Measurements from ENCODE around the gene IDE. TPM values are rescaled to one million over a fixed set of nuclear protein-coding genes. Genes with fewer than 3 reads are reported as not detected.

Gene IDE
- total RNA-seq, 3 donors from 2014 or later = 36.6 to 48.7 (median 41.6) TPM

DNA sequence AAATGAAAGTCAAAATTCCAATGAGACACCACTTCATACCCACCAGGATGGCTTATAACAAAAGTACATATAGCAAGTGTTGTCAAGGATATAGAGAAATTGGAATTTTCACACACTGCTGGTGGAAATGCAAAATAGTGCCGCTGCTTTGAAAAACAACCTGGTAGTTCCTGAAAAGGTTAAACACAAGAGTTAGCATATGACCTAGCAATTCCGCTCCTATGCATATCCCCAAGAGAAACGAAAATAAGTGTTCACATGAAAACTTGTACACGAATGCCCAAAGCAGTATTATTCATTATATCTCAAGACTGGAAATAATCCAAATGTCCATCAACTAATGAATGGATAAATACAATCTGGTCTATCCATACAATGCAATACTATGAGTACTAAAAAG lies 14.8 kb downstream of the IDE start:
- no peaks in the 10 kb centered on the region for H3K36me3 ChIP-seq (ENCODE audit: low read depth)
- no peaks in the 10 kb centered on the region for H3K4me1 ChIP-seq (ENCODE audit: low read depth)
- ATAC-seq (no peak), DNase-seq (no peak)
- intact Hi-C loops (cut with DNase I, micrococcal nuclease) = no loop called here
- H3K9me3 ChIP-seq = peaks cover 3% of the 10 kb centered on the region
- TF ChIP-seq, protein P1, sequence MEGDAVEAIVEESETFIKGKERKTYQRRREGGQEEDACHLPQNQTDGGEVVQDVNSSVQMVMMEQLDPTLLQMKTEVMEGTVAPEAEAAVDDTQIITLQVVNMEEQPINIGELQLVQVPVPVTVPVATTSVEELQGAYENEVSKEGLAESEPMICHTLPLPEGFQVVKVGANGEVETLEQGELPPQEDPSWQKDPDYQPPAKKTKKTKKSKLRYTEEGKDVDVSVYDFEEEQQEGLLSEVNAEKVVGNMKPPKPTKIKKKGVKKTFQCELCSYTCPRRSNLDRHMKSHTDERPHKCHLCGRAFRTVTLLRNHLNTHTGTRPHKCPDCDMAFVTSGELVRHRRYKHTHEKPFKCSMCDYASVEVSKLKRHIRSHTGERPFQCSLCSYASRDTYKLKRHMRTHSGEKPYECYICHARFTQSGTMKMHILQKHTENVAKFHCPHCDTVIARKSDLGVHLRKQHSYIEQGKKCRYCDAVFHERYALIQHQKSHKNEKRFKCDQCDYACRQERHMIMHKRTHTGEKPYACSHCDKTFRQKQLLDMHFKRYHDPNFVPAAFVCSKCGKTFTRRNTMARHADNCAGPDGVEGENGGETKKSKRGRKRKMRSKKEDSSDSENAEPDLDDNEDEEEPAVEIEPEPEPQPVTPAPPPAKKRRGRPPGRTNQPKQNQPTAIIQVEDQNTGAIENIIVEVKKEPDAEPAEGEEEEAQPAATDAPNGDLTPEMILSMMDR (IDR thresholded peaks at IDR 0.05) = no peak
- H3K4me3 ChIP-seq = no peak overlapping the region

DNA sequence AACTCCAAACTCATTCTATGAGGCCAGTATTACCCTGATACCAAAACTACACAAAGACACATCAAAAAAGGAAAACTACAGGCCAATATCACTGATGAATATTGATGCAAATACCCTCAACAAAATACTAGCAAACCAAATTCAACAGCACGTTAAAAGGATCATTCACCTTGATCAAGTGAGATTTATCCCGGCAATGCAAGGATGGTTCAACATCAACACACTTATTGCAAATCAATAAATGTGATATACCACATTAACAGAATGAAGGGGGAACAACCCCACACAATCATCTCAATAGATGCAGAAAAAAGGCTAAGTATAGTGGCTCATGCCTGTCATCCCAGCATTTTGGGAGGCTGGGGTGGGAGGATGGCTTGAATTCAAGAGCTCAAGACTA lies 19.9 kb downstream of the IDE start:
- no peaks in the 10 kb centered on the region for H3K36me3 ChIP-seq (ENCODE audit: low read depth)
- TF ChIP-seq, protein P1 (IDR thresholded peaks at IDR 0.05) = no peak
- no peaks in the 10 kb centered on the region for H3K4me1 ChIP-seq (ENCODE audit: low read depth)
- intact Hi-C loops (cut with DNase I, micrococcal nuclease) = no loop called here
- peaks cover 8% of the 10 kb centered on the region for H3K9me3 ChIP-seq
- ATAC-seq = no peak
- no peak for DNase-seq
- no peak overlapping the region for H3K4me3 ChIP-seq

DNA sequence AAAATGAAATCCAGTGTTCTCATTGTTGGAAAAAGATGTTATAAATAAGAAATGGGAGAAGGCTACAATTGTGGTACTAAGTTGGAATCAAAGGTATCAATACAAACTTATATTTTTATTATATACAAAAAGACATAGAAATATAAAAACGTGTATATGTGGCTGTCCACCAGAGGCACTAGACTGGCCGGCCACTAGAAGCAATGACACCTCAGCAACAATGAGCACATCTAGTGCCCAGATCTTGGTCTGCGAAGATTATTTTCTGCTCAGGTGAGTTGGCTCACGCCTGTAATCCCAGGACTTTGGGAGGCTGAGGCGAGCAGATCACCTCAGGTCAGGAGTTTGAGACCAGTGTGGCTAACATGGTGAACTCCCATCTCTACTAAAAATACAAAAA lies 21.6 kb downstream of the IDE start:
- TF ChIP-seq, protein P1 (IDR thresholded peaks at IDR 0.05) = no peak
- H3K4me1 ChIP-seq (ENCODE audit: low read depth) = no peaks in the 10 kb centered on the region
- no peaks in the 10 kb centered on the region for H3K36me3 ChIP-seq (ENCODE audit: low read depth)
- H3K9me3 ChIP-seq = peaks cover 8% of the 10 kb centered on the region
- H3K4me3 ChIP-seq = no peak overlapping the region
- ATAC-seq (no peak), DNase-seq (no peak)
- intact Hi-C loops (cut with DNase I, micrococcal nuclease) = no loop called here

DNA sequence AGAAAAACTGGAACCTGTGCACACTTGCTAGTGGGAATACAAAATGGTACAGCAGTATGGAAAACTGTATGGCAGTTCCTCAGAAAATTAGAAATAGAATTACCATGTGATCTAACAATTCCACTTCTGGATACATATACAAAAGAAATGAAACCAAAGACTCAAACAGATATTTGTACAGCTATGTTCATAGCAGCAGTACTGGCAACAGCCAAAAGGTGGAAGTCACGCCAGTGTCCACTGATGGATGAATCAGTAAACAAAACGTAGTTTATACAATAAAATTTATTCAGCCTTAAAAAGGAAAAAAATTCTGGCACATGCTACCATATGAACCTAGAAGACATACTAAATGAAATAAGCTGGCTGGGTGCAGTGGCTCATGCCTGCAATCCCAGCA lies 23.0 kb downstream of the IDE start:
- intact Hi-C loops (cut with DNase I, micrococcal nuclease) = no loop called here
- Histone ChIP-seq H3K36me3 (ENCODE audit: low read depth) (no peaks in the 10 kb centered on the region), H3K4me1 (ENCODE audit: low read depth) (no peaks in the 10 kb centered on the region), H3K4me3 (no peak overlapping the region), H3K9me3 (peaks cover 8% of the 10 kb centered on the region)
- TF ChIP-seq, protein P1 (IDR thresholded peaks at IDR 0.05) = no peak
- no peak for DNase-seq
- no peak for ATAC-seq

DNA sequence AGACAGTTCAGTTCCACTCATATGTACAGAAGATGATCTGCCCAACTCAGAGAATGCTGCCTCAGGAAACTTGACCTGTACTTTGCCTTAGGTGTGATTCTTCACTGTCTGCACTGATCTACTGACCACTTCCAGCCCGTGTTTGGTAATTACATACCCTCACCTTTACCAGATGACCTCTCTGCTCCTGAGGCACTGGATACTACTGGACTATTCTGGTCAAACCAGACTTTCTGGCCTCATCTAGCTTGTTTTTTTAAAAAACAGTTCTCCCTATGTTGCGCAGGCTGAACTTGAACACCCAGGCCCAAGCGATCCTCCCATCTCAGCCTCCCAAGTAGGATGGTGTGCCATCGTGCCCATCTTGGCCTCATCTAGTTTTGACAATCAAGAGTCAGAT lies 26.2 kb downstream of the IDE start:
- Histone ChIP-seq H3K4me3 (no peak overlapping the region), H3K36me3 (ENCODE audit: low read depth) (no peaks in the 10 kb centered on the region), H3K9me3 (no peaks in the 10 kb centered on the region), H3K4me1 (ENCODE audit: low read depth) (no peaks in the 10 kb centered on the region)
- intact Hi-C loops (cut with DNase I, micrococcal nuclease) = no loop called here
- TF ChIP-seq, protein P1 (IDR thresholded peaks at IDR 0.05) = no peak
- ATAC-seq (no peak), DNase-seq (no peak)

DNA sequence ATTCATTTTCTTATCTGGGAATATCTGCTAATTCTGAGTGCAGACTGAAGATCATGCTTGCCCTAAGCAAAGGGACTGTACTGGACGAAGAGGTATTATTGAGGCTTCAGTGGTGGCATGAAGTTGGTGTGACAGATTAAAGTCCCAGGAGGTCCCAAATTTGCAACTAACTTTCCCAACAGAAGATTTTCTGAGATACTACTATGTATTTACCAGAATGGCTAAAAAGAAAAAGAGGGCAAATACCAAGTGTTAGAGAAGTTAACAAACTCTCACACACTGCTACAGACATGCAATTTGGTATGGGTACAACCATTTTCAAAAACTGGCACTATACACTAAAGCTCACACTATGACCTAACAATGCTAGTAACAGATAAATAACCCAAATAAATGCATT lies 28.3 kb downstream of the IDE start:
- Histone ChIP-seq H3K4me1 (ENCODE audit: low read depth) (no peaks in the 10 kb centered on the region), H3K9me3 (no peaks in the 10 kb centered on the region), H3K36me3 (ENCODE audit: low read depth) (no peaks in the 10 kb centered on the region), H3K4me3 (no peak overlapping the region)
- DNase-seq (no peak), ATAC-seq (no peak)
- TF ChIP-seq, protein P1 (IDR thresholded peaks at IDR 0.05) = no peak
- intact Hi-C loops (cut with DNase I, micrococcal nuclease) = no loop called here

All from mucosa of descending colon (tissue), 3 donors.